ENCODE measurements around the gene ZNF121. TPM values are rescaled to one million over a fixed set of nuclear protein-coding genes. Genes with fewer than 3 reads are reported as not detected.
"Not testable (repeated sequence)": the region's sequence is repeated elsewhere in the genome, so short reads cannot be mapped to it uniquely, and the experiment has no call there.

The ZNF121 gene
- total and polyA plus RNA-seq, 7 donors, result 3.0 to 32.2 (median 15.6) TPM

DNA sequence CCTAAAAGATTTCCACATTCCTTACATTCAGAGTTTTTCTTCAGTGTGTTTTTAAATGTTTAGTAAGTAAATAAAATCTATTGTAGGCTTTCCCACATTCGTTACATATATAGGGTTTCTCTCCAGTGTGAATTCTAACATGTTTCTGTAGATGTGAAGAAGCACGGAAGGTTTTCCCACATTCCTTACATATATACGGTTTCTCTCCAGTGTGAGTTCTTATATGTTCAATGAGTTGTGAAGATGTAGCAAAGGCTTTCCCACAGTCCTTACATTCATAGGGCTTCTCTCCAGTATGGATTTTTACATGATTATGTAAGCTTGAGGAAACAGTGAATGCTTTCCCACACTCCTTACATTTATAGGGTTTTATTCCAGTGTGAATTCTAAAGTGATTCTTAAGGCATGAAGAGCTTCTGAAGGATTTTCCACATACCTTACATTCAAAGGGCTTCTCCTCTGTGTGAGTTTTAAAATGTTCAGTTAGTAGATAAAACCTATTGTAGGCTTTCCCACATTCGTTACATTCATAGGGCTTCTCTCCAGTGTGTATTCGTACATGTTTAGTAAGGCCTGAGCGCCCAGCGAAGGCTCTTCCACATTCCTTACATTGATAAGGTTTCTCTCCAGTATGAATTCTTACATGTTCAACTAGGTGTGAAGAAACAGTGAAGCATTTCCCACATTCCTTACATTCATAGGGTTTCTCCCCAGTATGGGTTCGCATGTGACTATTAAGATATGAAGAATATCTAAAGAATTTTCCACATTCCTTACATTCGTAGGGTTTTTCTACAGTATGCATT is 18.2 kb downstream of the ZNF121 start:
- Histone ChIP-seq H3K36me3 (ENCODE audit: insufficient read depth in 1 of 2, low read depth in 1 of 2) (peaks cover 39 to 81% of the 10 kb centered on the region in 2 donors), H3K4me1 (no peaks in the 10 kb centered on the region), H3K4me3 (no peak overlapping the region), H3K27me3 (ENCODE audit: insufficient read depth in 3 of 3, low read length in 2 of 3) (peaks cover 0 to 2% (median 0%) of the 10 kb centered on the region in 3 donors), H3K9me3 (peaks cover 98% of the 10 kb centered on the region), H3K27ac (no peak overlapping the region)
- 97 to 98% (median 97%) methylated on average over 9 of the region's 9 CpGs for WGBS, 3 donors
- no peak for DNase-seq
- intact Hi-C loops (cut with DNase I), result no loop called here
- TF ChIP-seq CTCF (IDR thresholded peaks at IDR 0.05), result no peak
- no peak for ATAC-seq

GRCh38 chr19:9552536-9553274 is 31.6 kb downstream of the ZNF121 start:
- no peak overlapping the region for H3K4me3 ChIP-seq
- no peak for TF ChIP-seq CTCF (IDR thresholded peaks at IDR 0.05)
- DNase-seq (no peak), ATAC-seq (no peak)
- H3K27ac ChIP-seq, result no peak overlapping the region
- H3K4me1 ChIP-seq, result no peaks in the 10 kb centered on the region
- 88 to 93% (median 91%) methylated on average over 7 of the region's 7 CpGs for WGBS, 3 donors
- H3K36me3 ChIP-seq (ENCODE audit: insufficient read depth in 1 of 2, low read depth in 1 of 2), result no peaks in the 10 kb centered on the region
- peaks cover 0 to 2% (median 0%) of the 10 kb centered on the region in 3 donors for H3K27me3 ChIP-seq (ENCODE audit: insufficient read depth in 3 of 3, low read length in 2 of 3)
- H3K9me3 ChIP-seq, result peaks cover 24% of the 10 kb centered on the region
- intact Hi-C loops (cut with DNase I), result no loop called here

- H3K9me3 ChIP-seq, result no peaks in the 10 kb centered on the region
- TF ChIP-seq CTCF (IDR thresholded peaks at IDR 0.05), result no peak
- intact Hi-C loops (cut with DNase I), result no loop called here
- H3K27ac ChIP-seq, result no peak overlapping the region
- DNase-seq (no peak), ATAC-seq (no peak)
- WGBS, 3 donors, result 87 to 94% (median 91%) methylated on average over 9 to 11 of the region's 11 CpGs
- peaks cover 0 to 2% (median 0%) of the 10 kb centered on the region in 3 donors for H3K27me3 ChIP-seq (ENCODE audit: insufficient read depth in 3 of 3, low read length in 2 of 3)
- H3K4me3 ChIP-seq, result no peak overlapping the region
- no peaks in the 10 kb centered on the region for H3K36me3 ChIP-seq (ENCODE audit: insufficient read depth in 1 of 2, low read depth in 1 of 2)
- H3K4me1 ChIP-seq, result no peaks in the 10 kb centered on the region
Measured at GRCh38 chr19:9547870-9548269, 36.4 kb downstream of the ZNF121 start.

DNA sequence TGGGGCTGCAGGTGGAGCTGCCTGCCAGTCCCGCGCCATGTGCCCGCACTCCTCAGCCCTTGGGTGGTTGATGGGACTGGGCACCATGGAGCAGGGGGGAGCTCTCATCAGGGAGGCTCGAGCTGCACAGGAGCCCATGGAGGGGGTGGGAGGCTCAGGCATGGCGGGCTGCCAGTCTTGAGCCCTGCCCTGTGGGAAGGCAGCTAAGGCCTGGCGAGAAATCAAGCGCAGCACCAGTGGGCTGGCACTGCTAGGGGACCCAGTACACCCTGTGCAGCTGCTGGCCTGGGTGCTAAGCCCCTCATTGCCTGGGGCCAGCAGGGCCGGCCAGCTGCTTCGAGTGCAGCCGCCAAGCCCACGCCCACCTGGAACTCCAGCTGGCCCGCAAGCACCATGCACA is 43.0 kb downstream of the ZNF121 start:
- WGBS, 3 donors, result 74 to 84% (median 79%) methylated on average over 11 to 12 of the region's 12 CpGs
- H3K4me3 ChIP-seq, result not testable (repeated sequence)

GRCh38 chr19:9539921-9540320 is 44.4 kb downstream of the ZNF121 start:
- Histone ChIP-seq H3K36me3 (ENCODE audit: insufficient read depth in 1 of 2, low read depth in 1 of 2) (peaks cover 3 to 17% of the 10 kb centered on the region in 2 donors), H3K4me1 (peaks cover 12% of the 10 kb centered on the region), H3K9me3 (peaks cover 22% of the 10 kb centered on the region)
- not testable (repeated sequence) for DNase-seq; H3K4me3 ChIP-seq; H3K27me3 ChIP-seq (ENCODE audit: insufficient read depth in 3 of 3, low read length in 2 of 3); H3K27ac ChIP-seq; ATAC-seq
- WGBS, 3 donors, result 48 to 100% (median 100%) methylated on average over 1 of the region's 1 CpG
- intact Hi-C loops (cut with DNase I), result loop anchor here in 1 of 2 donors (5.0 kb wide), 2 partner anchors 403 to 1432 kb away; no protein-coding TSS in a partner anchor

More for the DNA sequence above, 43.0 kb downstream of the ZNF121 start:
- Histone ChIP-seq H3K4me1 (peaks cover 12% of the 10 kb centered on the region), H3K9me3 (peaks cover 16% of the 10 kb centered on the region)
- H3K27ac ChIP-seq; ATAC-seq; H3K27me3 ChIP-seq (ENCODE audit: insufficient read depth in 3 of 3, low read length in 2 of 3); intact Hi-C loops (cut with DNase I); DNase-seq; H3K36me3 ChIP-seq (ENCODE audit: insufficient read depth in 1 of 2, low read depth in 1 of 2): not testable (repeated sequence)

- intact Hi-C loops (cut with DNase I), result loop anchor here in 1 of 2 donors (5.0 kb wide), 2 partner anchors 402 to 1433 kb away; no protein-coding TSS in a partner anchor
- WGBS, 3 donors, result 82 to 88% (median 83%) methylated on average over 6 of the region's 6 CpGs
- Histone ChIP-seq H3K36me3 (ENCODE audit: insufficient read depth in 1 of 2, low read depth in 1 of 2) (peaks cover 9 to 25% of the 10 kb centered on the region in 2 donors), H3K4me3 (peak overlapping the region; percentile 91), H3K9me3 (peaks cover 22% of the 10 kb centered on the region), H3K4me1 (peaks cover 12% of the 10 kb centered on the region), H3K27ac (peak overlapping the region; percentile 87)
- H3K27me3 ChIP-seq (ENCODE audit: insufficient read depth in 3 of 3, low read length in 2 of 3); ATAC-seq; DNase-seq: not testable (repeated sequence)
Measured at GRCh38 chr19:9539201-9539600, 45.1 kb downstream of the ZNF121 start.
